CD14-positive monocyte (primary cell): ENCODE measurements around the gene ZNF774. TPM values are rescaled to one million over a fixed set of nuclear protein-coding genes. Genes with fewer than 3 reads are reported as not detected.

Experiments
- DNase-seq, 3 donors: peaks; one replicate each; pipeline ENCODE4 v3.0.0-alpha.2; 2011 to 2022
- H2AFZ ChIP-seq: 2 replicates; pipeline ENCODE4 v1.6.0; 2012; ENCODE audit warnings: mild to moderate bottlenecking, low read depth, low read length, inconsistent platforms; ENCODE audit not compliant: insufficient read depth, poor library complexity, severe bottlenecking
- H3K27ac ChIP-seq, 2 donors: 1 replicate in 1 of 2; 2 replicates in 1 of 2; pipeline ENCODE4 v1.5.1; 2012 to 2013; ENCODE audit warnings: low read length in 2 of 2, control low read depth in 1 of 2, inconsistent platforms in 1 of 2, low read depth in 1 of 2, mild to moderate bottlenecking in 1 of 2
- H3K27me3 ChIP-seq, 2 donors: one replicate each; pipeline versions ENCODE4 v1.6.0 to v1.6.1; 2011 to 2013; ENCODE audit warnings: low read length in 2 of 2; ENCODE audit not compliant: control insufficient read depth in 2 of 2, insufficient read depth in 2 of 2
- H3K36me3 ChIP-seq, 2 donors: replicated peaks in 1 of 2; 1 replicate in 1 of 2; 2 replicates in 1 of 2; pipeline versions ENCODE4 v1.5.1 to v1.6.1; 2012 to 2013; ENCODE audit warnings: low read length in 2 of 2, control low read depth in 1 of 2, inconsistent platforms in 1 of 2, mild to moderate bottlenecking in 1 of 2; ENCODE audit not compliant: insufficient read depth in 2 of 2, control insufficient read depth in 1 of 2
- H3K4me1 ChIP-seq, 2 donors: 1 replicate in 1 of 2; 2 replicates in 1 of 2; pipeline versions ENCODE4 v1.5.1 to v1.6.1; 2012 to 2013; ENCODE audit warnings: low read length in 2 of 2, control low read depth in 1 of 2, inconsistent platforms in 1 of 2, mild to moderate bottlenecking in 1 of 2, moderate library complexity in 1 of 2; ENCODE audit not compliant: insufficient read depth in 2 of 2, control insufficient read depth in 1 of 2
- H3K4me2 ChIP-seq: replicated peaks from 2 replicates; pipeline ENCODE3; 2012; ENCODE audit warnings: low read length, moderate library complexity, mild to moderate bottlenecking; ENCODE audit not compliant: poor library complexity, severe bottlenecking; ENCODE audit errors: extremely low read depth
- H3K4me3 ChIP-seq, 3 experiments: fragments of 200-600 bp in 1 of 3; sonication (generic) in 1 of 3; replicated peaks in 1 of 3; 1 replicate in 2 of 3; 2 replicates in 1 of 3; pipeline ENCODE4 v1.5.1; 2011 to 2013; ENCODE audit warnings: low read length in 3 of 3, mild to moderate bottlenecking in 3 of 3, control low read depth in 2 of 3, low read depth in 2 of 3, inconsistent platforms in 1 of 3, moderate library complexity in 1 of 3
- H3K79me2 ChIP-seq: 2 replicates; pipeline ENCODE4 v1.6.0; 2012; ENCODE audit warnings: mild to moderate bottlenecking, control low read depth, inconsistent platforms, low read length, moderate library complexity; ENCODE audit not compliant: insufficient read depth
- H3K9ac ChIP-seq: 2 replicates; pipeline ENCODE4 v1.6.0; 2017; ENCODE audit warnings: low read length, mild to moderate bottlenecking; ENCODE audit not compliant: insufficient read depth, poor library complexity, severe bottlenecking
- H3K9me3 ChIP-seq, 2 donors: replicated peaks in 1 of 2; 1 replicate in 1 of 2; 2 replicates in 1 of 2; pipeline versions ENCODE4 v1.5.1 to v1.6.1; 2012 to 2013; ENCODE audit warnings: low read length in 2 of 2, control low read depth in 1 of 2; ENCODE audit not compliant: control insufficient read depth in 1 of 2, insufficient read depth in 1 of 2
- H4K20me1 ChIP-seq: 2 replicates; pipeline ENCODE4 v1.6.0; 2012; ENCODE audit warnings: mild to moderate bottlenecking, low read length, control low read depth, moderate library complexity; ENCODE audit not compliant: insufficient read depth
- H3K27ac Mint-ChIP-seq, 7 donors: one replicate each; pipeline ENCODE4 v1.8.0; 2020; ENCODE audit warnings: mild to moderate bottlenecking in 7 of 7, mixed read lengths in 7 of 7, moderate library complexity in 6 of 7, inconsistent platforms in 2 of 7
- H3K27me3 Mint-ChIP-seq, 3 donors: one replicate each; pipeline ENCODE4 v1.8.0; 2021 to 2022; ENCODE audit warnings: low read depth in 3 of 3, mild to moderate bottlenecking in 3 of 3, mixed read lengths in 3 of 3, moderate library complexity in 3 of 3, inconsistent platforms in 1 of 3
- H3K36me3 Mint-ChIP-seq, 2 donors: one replicate each; pipeline ENCODE4 v1.8.0; 2020; ENCODE audit warnings: mixed read lengths in 2 of 2, inconsistent platforms in 1 of 2, mild to moderate bottlenecking in 1 of 2
- H3K4me1 Mint-ChIP-seq: one replicate; pipeline ENCODE4 v1.8.0; 2020; ENCODE audit warnings: mild to moderate bottlenecking, mixed read lengths
- H3K4me3 Mint-ChIP-seq, 2 donors: one replicate each; pipeline ENCODE4 v1.8.0; 2020; ENCODE audit warnings: mild to moderate bottlenecking in 2 of 2, mixed read lengths in 2 of 2, moderate library complexity in 1 of 2
- H3K9me3 Mint-ChIP-seq, 7 donors: one replicate each; pipeline ENCODE4 v1.8.0; 2020 to 2022; ENCODE audit warnings: mixed read lengths in 7 of 7, mild to moderate bottlenecking in 6 of 7, moderate library complexity in 6 of 7, inconsistent platforms in 2 of 7
- WGBS: methylation state at CpG from one replicate; pipeline ENCODE4 v1.1.5; 2013; ENCODE audit warnings: missing lambda C conversion rate; ENCODE audit not compliant: insufficient coverage; 5-methylcytosine and 5-hydroxymethylcytosine counted together
- intact Hi-C, 2 donors: fragments of 100-400 bp; cut with micrococcal nuclease; formaldehyde crosslinking; loops; one replicate each; pipeline versions ENCODE4 v1.15.0 to v1.15.1; 2023
- polyA plus RNA-seq, 3 donors: library from polyadenylated mRNA; depleted of rRNA in 1 of 3; unstranded in 2 of 3; stranded (reverse) in 1 of 3; fragments of 300-500 nt in 2 of 3; fragments of >200 nt in 1 of 3; fragmentation: Illumina TruSeq in 2 of 3; gene quantifications; 1 replicate in 2 of 3; 2 replicates in 1 of 3; pipeline ENCODE4 v1.2.3, GENCODE V29; 2012 to 2021
- small RNA-seq: library from RNA; depleted of rRNA; stranded (forward); fragments of <200 nt; gene quantifications from one replicate; pipeline ENCODE3, GENCODE V24; 2012; ENCODE audit warnings: low read depth; ENCODE audit not compliant: insufficient read length
- TF ChIP-seq, protein P1 (sequence below): fragments of 200-600 bp; IDR thresholded peaks from one replicate; pipeline ENCODE4 v1.8.0; 2022; ENCODE audit warnings: antibody characterized with exemption, mild to moderate bottlenecking

Gene ZNF774
- polyA plus RNA-seq, 3 donors, result 0.12 to 0.23 TPM; not detected in 1

DNA sequence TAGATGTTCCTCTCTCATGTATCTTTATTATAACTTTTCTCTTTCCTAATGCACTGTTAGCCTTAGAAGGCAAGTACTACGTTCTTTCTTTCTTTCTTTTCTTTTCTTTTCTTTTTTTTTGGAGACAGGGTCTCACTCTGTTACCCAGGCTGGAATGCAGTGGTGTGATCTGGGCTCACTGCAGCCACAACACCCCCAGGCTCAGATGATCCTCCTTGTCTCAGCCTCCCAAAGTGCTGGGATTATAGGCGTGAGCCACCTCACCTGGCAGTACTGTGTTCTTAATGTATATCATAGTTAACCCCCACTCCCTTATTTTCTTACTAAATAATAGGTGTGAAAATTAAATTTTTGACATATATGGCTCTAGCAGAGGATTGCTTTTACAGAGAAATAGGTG is 59.1 kb downstream of the ZNF774 start:
- Mint-ChIP-seq H3K27ac (peak overlapping the region; percentile 90 to 97 (median 95)), H3K27me3 (peaks cover 0 to 3% (median 1%) of the 10 kb centered on the region in 3 donors), H3K4me3 (peak overlapping the region in 1 of 2 donors; percentile 9), H3K4me1 (peaks cover 88% of the 10 kb centered on the region), H3K36me3 (peaks cover 26 to 33% of the 10 kb centered on the region in 2 donors), H3K9me3 (peaks cover 0 to 10% (median 4%) of the 10 kb centered on the region in 7 donors)
- no peak for DNase-seq
- H3K79me2 ChIP-seq, result peaks cover 100% of the 10 kb centered on the region
- no peak overlapping the region for H2AFZ ChIP-seq
- intact Hi-C loops, result loop anchor here in 1 of 2 donors (10.0 kb wide), 1 partner anchor 46 kb away; no protein-coding TSS in a partner anchor
- peaks cover 70% of the 10 kb centered on the region for H4K20me1 ChIP-seq
- no peaks in the 10 kb centered on the region for H3K27me3 ChIP-seq
- H3K4me1 ChIP-seq, result peaks cover 82 to 86% of the 10 kb centered on the region in 2 donors
- H3K4me2 ChIP-seq, result peak overlapping the region; percentile 81
- H3K4me3 ChIP-seq, result peak overlapping the region in 1 of 3 experiments; percentile 67
- H3K36me3 ChIP-seq, result no peaks in the 10 kb centered on the region
- H3K27ac ChIP-seq, result peak overlapping the region; percentile 71 to 84
- TF ChIP-seq, protein P1, sequence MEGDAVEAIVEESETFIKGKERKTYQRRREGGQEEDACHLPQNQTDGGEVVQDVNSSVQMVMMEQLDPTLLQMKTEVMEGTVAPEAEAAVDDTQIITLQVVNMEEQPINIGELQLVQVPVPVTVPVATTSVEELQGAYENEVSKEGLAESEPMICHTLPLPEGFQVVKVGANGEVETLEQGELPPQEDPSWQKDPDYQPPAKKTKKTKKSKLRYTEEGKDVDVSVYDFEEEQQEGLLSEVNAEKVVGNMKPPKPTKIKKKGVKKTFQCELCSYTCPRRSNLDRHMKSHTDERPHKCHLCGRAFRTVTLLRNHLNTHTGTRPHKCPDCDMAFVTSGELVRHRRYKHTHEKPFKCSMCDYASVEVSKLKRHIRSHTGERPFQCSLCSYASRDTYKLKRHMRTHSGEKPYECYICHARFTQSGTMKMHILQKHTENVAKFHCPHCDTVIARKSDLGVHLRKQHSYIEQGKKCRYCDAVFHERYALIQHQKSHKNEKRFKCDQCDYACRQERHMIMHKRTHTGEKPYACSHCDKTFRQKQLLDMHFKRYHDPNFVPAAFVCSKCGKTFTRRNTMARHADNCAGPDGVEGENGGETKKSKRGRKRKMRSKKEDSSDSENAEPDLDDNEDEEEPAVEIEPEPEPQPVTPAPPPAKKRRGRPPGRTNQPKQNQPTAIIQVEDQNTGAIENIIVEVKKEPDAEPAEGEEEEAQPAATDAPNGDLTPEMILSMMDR, result no peak
- 80% methylated on average over 1 of the region's 2 CpGs for WGBS
- H3K9ac ChIP-seq, result no peak overlapping the region
- H3K9me3 ChIP-seq, result no peaks in the 10 kb centered on the region

Small RNAs within 50 kb of the gene (small RNA-seq; reads per million reads assigned to genes)
- not detected for gene NDUFA3P4

Other genes starting within 250 kb of the ZNF774 start
- 100 to 1,000 TPM in 1 of 3 donors, 10 to 100 TPM in 2; 40.6 to 115 (median 82.2) TPM for gene IDH2, start 249.8 kb upstream of the ZNF774 start, polyA plus RNA-seq
- 10 to 100 TPM; 13.2 to 65.0 (median 22.0) TPM for gene SEMA4B, start 151.0 kb upstream of the ZNF774 start, polyA plus RNA-seq
- 100 to 1,000 TPM in 2 of 3 donors, 10 to 100 TPM in 1; 77.5 to 197 (median 169) TPM for gene CIB1, start 118.3 kb upstream of the ZNF774 start, polyA plus RNA-seq
- 1 to 10 TPM in 1 of 3 donors, under 1 TPM in 2; 0.53 to 3.3 (median 0.91) TPM for gene GDPGP1, start 118.1 kb upstream of the ZNF774 start, polyA plus RNA-seq
- gene TTLL13, start 102.7 kb upstream of the ZNF774 start, polyA plus RNA-seq, result under 1 TPM in 2 of 3 donors, not detected in 1; 0.08 to 0.13 TPM
- gene NGRN, start 86.6 kb upstream of the ZNF774 start, polyA plus RNA-seq, result 10 to 100 TPM; 14.4 to 20.3 (median 18.9) TPM
- 100 to 1,000 TPM; 140 to 276 (median 207) TPM for gene IQGAP1, start 36.0 kb downstream of the ZNF774 start, polyA plus RNA-seq
- 10 to 100 TPM in 2 of 3 donors, 1 to 10 TPM in 1; 6.0 to 25.4 (median 12.2) TPM for gene CRTC3, start 177.6 kb downstream of the ZNF774 start, polyA plus RNA-seq